GM11168 (cell line): ENCODE results near the gene SCGN.

ENCODE experiments used
- in situ Hi-C: fragments of 300-500 bp; cut with MboI; formaldehyde crosslinking; loops from one replicate; pipeline ENCODE4 v1.12.0; 2022; ENCODE audit warnings: low sequenced_read_pairs; ENCODE audit not compliant: unreplicated experiment

SCGN gene

DNA sequence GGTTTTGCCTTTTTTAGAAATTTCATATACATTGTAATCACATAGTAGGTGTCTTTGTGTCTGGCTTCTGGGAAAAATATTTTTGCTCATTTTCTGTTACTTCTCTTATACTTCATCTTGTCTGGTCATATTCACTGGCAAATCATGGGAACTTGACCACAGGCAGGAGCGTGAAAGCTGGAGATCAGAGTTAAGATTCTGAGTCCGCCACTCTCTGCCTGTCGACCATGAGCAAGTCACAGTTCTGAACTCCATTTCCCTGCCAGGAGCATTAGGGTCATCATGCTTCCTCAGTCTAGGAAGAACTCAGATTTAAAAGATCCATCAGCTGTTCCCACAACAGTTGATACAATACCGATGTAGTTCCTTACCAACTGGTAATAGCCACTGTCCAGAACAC lies 12.4 kb upstream of the SCGN start:
- in situ Hi-C loops = no loop called here

- in situ Hi-C loops = no loop called here
These were observed 11.6 kb upstream of the SCGN start for GRCh38 chr6:25640446-25640845.

DNA sequence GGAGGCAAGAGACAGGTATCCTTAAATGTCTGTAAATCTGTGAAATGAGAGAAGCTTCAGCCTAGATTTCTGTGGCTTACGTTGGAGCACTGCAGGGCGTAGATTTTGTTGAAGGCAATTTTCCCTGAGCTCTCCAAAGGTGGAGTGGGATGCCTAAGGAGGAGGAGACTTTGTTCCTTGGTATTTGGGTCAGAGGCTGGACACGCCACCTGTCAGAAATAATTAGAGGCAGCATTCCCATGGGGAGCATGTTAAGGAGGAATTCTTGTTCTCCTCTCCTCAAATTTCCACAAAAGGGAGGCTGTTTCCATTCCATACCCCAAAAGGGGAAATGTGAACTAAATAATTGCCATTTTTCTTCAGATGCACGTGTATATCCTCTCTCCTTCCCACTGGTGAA lies 11.1 kb upstream of the SCGN start:
- in situ Hi-C loops = no loop called here

DNA sequence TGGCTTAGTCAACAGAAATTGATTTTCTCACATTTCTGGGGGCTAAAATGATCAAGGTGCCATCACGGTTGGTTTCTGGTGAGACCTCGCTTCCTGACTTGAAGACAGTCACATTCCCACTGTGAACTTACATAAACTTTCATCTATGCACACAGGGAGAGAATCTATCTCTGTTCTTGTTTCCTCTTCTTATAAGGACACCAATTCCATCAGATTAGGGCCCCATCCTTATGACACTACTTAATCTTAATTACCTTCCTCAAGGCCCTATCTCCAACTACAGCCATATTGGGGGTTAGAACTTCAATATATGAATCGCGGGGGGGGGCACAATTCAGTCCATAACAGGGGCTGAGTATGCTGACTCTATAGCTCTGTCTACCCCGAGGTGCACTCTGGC lies 10.6 kb upstream of the SCGN start:
- in situ Hi-C loops = no loop called here

DNA sequence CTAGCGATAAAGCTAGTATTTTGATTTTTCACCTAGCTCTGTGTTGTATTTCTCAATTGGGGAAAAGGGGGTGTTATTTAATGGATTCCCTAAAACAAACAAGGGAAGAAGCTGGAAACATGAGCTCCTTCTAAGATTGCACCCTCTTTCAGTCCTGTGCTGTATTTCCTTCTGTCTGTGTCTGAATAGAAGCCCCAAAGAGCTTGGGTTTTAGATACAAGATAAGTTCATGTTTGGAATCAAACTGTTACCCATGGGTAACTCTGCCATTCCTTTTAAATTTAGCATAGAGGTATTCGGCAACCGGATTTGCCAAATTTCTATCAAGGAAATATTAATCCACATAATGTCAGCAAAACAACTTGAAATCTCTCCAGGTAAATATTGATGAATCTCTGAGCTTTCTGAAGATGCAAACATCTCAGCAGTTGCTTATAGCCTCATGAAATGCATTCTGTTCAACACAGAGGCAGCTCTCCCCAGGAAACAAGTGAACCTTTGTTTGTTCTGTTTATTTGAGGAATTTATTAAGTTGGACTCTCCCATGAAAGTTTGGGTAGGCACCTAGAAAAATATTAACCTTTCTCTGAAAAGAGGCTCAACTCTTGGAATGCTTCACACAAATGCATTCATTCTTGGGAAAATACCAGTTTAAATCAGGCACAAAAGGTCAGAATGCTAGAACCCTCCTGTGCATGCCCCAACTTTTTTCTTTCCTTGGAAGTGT lies 9.9 kb upstream of the SCGN start:
- in situ Hi-C loops = no loop called here

DNA sequence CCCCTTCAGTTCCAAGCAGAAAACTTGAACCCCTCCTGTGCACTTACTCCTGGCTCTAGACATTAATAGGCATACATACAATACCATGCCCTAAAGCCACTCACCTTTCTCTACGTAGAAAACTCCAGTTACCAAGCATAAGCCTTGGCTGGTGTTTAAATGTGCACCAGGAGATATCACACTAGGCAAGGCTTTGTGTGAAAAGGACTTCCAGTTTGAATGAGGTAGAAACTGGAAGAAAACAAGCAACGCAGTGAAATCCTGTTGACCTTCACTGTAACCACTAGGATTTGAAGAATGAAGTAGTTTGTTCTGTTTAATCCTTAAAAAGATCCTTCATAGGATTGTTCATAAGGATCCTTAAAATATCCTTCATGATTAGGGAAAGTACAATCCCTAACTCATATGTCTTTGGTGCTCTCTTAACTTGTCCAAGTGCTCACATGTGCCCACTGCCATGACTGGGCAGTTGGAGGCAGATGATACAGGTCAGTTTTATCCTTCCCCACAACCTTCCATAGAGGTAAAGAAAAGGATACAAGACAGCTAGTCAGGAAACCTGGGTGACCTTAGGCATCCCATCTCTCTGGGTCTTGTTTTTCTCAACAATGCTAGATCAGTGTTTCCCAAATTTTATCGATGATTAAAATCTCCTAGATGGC lies 9.2 kb upstream of the SCGN start:
- in situ Hi-C loops = no loop called here

- in situ Hi-C loops = no loop called here
These were observed 6.1 kb upstream of the SCGN start for GRCh38 chr6:25645916-25646315.

DNA sequence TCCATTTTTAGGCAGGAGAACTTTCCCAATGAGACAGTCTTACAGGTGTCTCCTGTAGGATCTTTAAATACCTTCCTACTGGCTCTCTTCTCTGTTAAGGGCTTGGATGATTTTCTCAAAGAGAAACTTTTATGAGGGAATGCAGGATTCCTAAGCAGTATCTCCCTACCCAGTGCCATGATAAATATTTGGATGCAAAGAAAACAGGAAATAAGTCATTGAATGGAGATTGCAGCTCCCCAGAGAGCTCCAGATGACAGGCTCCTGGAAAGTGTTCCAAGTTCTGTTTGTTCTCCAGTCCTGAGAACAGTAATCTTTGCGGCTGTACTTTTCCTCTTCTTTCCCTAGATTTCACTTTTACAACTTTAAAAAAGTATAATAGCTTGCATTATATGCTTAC lies 2.4 kb upstream of the SCGN start:
- in situ Hi-C loops = no loop called here

DNA sequence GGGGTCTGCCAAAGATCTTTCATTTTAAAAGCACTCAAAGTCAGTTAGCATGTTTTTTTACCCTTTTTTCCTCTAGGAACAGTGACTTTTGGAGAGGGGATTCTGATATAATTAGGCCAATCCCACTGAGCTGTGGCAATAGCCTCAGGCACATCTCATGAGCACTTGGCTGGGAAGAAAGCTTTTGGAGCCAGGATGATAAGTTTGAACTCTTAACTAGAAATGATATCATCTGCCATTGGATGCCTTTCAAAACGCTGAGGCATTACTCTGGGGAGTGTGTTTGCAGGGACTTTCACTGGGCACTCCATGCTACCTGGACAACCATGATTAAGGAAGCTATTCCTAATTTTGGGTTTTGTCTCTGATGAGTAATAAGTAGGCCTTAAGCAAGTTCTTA lies 3.7 kb downstream of the SCGN start:
- in situ Hi-C loops = no loop called here

DNA sequence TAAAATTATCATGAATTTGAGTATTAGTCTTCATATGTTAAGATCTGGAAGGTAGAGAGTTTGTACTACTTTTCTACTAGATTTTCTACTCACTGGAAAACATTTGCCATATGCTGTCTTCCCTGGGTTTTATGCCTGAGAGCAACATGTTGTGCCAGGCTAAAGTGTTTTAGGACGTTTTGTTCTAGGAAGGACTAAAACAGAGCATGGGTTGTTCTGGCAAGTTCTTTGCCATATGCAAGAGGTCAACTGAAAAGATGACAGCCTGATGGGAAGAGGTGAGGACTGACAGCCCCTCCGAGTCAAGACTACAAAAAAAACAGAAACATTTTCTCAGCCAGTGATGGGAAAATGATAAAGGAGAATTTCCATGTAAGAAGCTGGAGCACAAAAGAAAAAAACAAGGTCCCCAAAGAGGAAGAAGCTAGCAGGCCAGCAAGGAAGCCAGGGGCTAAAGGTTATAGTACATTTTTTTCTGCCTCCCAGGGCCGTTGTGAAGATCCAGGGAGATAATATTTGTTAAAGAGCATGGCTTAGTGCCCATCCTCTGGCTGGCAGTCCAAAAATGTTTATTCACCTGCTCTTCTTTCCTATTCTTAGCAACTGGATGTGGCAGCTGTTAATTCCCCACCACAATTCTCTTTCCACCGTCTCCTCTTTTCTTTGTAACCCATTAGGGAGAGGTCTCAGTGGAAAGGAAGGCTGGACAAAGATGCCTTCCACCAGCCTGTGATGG lies 7.8 kb downstream of the SCGN start:
- in situ Hi-C loops = no loop called here

- in situ Hi-C loops = no loop called here
These were observed 8.5 kb downstream of the SCGN start for GRCh38 chr6:25660512-25660911.

DNA sequence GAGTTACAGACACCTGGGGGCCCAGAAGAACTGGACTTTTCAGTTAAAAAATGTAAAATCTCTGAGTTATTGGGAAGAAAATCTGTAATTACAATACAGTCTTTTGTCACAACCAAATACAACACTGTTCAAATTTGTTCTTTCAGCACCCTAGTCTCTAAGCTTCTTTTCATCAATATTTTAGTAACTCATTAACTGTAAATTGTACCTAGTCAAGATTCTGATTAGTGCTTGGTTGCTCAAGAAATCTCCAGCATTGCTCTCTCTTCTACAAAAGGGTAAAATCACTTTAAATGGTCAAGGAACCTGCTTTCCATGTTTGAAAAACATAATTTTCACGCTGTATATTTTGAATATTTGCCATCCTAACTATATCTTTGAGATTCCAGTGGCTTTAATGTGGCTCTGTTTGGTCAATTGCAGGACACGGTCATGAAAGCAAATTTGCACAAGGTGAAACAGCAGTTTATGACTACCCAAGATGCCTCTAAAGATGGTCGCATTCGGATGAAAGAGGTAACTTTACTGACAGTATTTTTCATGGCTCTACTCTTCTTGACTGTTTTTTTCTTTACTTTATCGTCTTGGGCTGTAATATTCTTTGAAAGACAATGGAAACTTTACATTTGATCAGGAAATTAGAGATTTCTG lies 9.2 kb downstream of the SCGN start:
- in situ Hi-C loops = no loop called here

DNA sequence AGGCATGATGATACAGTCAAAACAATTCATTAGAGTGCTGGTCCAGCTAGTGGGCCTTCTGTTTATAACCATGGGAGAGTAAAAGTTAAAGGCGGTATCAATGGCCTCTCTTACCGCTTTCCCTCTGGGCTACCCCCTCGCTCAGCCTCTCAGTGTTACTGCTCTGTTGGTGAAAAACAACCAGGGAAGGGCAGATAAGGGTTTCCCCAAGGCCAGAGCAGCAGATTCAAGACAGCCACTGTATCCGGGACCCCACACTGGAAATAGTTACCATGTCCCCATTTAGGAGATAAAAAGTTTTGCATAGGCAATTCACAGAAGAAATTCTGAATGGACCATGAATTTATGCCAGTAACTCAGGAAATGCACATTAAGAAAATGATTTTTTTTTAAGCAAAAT lies 13.4 kb downstream of the SCGN start:
- in situ Hi-C loops = no loop called here

DNA sequence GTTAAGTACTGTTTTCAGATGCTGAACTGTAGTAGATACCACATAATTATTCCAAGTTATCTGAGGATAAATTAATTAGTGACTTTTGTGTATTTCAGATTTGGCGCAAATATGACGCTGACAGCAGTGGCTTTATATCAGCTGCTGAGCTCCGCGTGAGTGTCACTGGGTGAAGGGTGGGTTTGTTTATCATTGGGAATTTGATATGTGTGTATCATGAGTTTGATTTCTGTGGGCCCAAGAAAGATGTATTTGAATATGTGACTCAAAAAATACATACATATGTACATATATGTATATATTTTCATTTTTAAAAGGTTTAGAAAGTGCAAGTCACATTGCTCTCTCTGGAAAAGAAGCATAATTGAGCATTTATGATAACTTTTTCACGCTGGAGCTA lies 17.4 kb downstream of the SCGN start:
- in situ Hi-C loops = no loop called here

GRCh38 chr6:25670208-25670607 lies 18.2 kb downstream of the SCGN start:
- in situ Hi-C loops = no loop called here

DNA sequence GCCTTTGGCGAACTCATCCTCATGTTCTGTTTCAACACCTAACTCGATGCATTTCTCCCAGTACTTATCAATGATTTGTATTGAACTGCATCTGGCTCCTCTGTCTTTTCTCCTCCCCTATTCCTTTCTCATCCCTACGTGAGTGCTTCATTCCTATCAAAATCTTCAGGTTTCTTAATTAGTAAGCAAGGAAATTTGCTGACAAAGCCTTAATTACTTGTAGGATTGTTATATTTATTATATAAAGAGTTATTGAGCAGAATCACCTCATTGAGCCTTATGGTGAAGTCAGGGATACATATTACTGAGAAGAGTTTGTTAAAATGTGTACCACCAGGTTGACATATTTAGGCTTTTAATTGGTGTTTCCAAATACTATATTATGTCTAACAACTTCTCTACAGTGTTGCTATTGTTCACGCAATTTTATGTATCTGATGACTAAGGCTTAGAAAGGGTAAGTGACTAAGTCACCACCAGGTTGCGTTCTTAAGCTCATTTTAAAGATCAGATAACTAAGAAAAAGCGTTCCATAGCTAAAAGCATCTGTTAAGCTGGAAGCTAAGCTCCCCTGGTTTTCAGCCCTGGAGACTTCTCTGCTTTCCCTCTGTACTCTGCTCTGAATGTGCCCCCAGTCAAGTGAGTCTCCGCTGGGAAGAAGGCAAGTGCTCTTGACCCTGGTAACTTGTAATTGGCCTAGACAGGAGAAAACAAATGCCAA lies 18.9 kb downstream of the SCGN start:
- in situ Hi-C loops = no loop called here

DNA sequence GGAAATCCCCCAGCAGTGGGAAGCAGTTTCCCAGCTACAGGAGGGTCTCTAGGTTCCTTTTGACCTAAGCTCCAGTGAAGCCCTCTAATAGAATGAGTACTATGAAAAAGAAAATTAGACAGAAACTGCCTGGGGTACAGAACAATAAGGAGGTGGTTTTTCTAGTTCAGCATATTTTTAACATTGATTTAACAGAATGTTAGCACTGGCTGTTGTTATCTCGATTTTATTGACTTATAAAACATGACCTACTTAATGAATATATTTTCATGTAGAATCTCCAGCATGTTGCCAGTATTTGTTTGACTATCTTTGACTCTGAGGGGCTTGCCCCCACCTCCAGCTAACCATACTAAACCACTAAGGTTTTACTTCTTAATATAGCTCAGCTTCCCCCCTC lies 19.6 kb downstream of the SCGN start:
- in situ Hi-C loops = no loop called here

GRCh38 chr6:25675167-25675566 lies 23.2 kb downstream of the SCGN start:
- in situ Hi-C loops = no loop called here

DNA sequence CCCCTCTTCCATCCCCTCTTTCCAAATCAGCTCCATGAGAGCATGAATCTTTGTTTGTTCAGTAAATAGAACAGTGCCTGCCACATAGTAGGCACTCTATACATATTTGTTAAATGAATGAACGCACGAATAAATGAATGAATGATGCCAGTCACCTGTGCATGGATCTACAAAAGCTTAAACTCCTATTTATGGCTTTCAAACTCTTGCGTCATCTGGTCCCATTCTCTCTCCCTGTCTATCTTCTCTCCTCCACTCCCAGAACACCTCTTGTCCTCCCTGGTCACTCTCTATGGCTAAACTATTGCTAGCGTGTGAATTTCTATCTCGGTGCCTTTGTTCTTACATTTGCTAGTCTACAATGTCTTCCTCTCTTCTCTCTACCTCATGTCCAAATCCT lies 24.8 kb downstream of the SCGN start:
- in situ Hi-C loops = no loop called here

DNA sequence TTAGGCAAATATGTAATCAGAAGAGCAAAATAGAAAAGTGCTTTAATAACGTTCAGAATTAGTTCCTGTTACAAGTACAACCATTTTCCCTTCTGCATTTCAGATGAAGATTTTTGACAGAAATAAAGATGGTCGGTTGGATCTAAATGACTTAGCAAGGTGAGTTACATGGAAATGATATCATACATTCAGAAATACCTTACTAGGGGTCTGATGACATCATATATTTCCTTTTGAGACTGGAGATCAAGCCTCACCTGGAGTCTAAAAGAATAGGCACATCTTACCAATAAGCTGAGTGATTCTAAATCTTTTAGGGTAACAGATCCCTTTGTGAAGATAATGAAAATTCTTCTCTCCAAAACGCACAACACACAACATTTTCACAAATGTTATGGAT lies 29.8 kb downstream of the SCGN start:
- in situ Hi-C loops = no loop called here
